ENCODE measurements around the gene NDUFS2.

- TF ChIP-seq FOXK2 (IDR thresholded peaks at IDR 0.05) (no peak), ARNT (IDR thresholded peaks at IDR 0.05) (no peak), TARDBP (IDR thresholded peaks at IDR 0.05) (no peak), FOXA1 (IDR thresholded peaks at IDR 0.05) (no peak), FOXM1 (IDR thresholded peaks at IDR 0.05; ENCODE audit: borderline replicate concordance) (no peak), BHLHE40 (IDR thresholded peaks at IDR 0.05; ENCODE audit: borderline replicate concordance) (no peak), NFRKB (IDR thresholded peaks at IDR 0.05) (no peak), LEF1 (IDR thresholded peaks at IDR 0.05; ENCODE audit: borderline replicate concordance) (no peak), SUZ12 (IDR thresholded peaks at IDR 0.05) (no peak)
Observed at GRCh38 chr1:161163793-161164192, 38.4 kb upstream of the NDUFS2 start.

Measured in HEK293T (cell line).